GM12878 (cell line): ENCODE results near the gene ZBTB21.

Experiments
- FOS ChIP-seq: IDR thresholded peaks from 3 replicates; pipeline ENCODE4 v1.6.1; 2011; ENCODE audit warnings: borderline replicate concordance; ENCODE audit not compliant: insufficient read length; ENCODE audit errors: extremely low read depth
- FOXK2 ChIP-seq: fragments of 450-650 bp; IDR thresholded peaks from 2 replicates; pipeline ENCODE4 v1.6.1; 2017; ENCODE audit warnings: mild to moderate bottlenecking, moderate library complexity
- POLR2A ChIP-seq: IDR thresholded peaks from 2 replicates; pipeline ENCODE4 v1.6.1; 2011; ENCODE audit warnings: low read depth, mild to moderate bottlenecking, low read length
- RELA ChIP-seq: fragments of 450-650 bp; IDR thresholded peaks from 2 replicates; pipeline ENCODE4 v1.8.0; 2014; ENCODE audit warnings: borderline replicate concordance; ENCODE audit not compliant: partially characterized antibody
- SP1 ChIP-seq: IDR thresholded peaks from one replicate; pipeline ENCODE4 v1.6.1; 2011; ENCODE audit warnings: low read depth, low read length
- TAF1 ChIP-seq: IDR thresholded peaks from 2 replicates; pipeline ENCODE4 v1.6.1; 2011; ENCODE audit warnings: mild to moderate bottlenecking, low read depth, low read length, borderline replicate concordance
- ZNF24 ChIP-seq: fragments of 450-650 bp; IDR thresholded peaks from 2 replicates; pipeline ENCODE4 v1.6.1; 2017; ENCODE audit warnings: antibody characterized with exemption, mild to moderate bottlenecking
- TF ChIP-seq, protein P1 (sequence below): IDR thresholded peaks from 2 replicates; pipeline ENCODE4 v1.6.1; 2011; ENCODE audit warnings: borderline replicate concordance, low read depth, mild to moderate bottlenecking, moderate library complexity, low read length; ENCODE audit not compliant: insufficient read depth, poor library complexity, severe bottlenecking

DNA sequence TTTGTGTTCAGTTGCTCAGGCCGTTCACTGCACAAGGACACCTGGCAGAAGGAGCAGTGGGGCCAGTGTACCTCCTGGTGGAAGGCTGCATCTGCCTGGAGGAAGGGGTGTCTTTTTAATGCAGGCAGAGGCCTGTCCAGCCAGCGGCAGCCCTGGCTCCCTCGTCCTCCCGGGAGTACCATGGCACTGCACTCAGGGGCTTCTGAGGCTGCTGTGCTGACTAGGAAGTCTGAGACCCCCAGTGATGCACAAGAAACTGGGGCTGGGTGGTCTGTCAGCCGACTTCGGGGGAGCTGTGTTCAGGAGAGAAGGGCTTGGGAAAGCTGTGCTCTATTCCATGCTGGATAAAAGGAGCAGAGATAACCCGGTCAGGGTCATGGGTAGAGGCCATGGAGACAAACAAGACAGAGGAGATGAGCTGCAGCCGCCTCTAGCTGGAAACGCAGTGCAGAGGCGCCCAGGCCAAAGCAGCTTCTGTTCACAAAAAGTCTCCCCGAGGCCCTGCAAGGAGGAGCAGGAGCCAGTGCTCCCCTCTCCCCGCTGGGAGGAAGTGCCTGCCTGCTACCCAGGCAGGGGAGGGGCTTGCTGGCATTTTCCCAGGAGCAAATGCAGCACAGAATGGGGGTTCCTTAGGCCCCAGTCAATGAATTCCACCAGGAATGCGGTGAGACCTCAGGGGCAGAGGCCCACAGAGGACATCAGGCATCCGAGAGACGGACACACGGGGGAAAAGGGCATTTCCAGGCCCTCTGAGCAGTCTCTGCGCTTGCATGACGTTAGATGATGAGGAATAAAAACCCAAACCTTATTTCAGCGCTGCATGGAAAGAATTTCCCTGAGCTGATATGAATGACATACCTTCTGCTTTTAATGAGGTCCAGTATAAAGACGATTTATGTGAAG is 39.2 kb downstream of the ZBTB21 start:
- no peak for TF ChIP-seq RELA
- TF ChIP-seq TAF1: no peak
- TF ChIP-seq SP1: no peak
- TF ChIP-seq POLR2A: no peak
- no peak for TF ChIP-seq ZNF24
- TF ChIP-seq, protein P1, sequence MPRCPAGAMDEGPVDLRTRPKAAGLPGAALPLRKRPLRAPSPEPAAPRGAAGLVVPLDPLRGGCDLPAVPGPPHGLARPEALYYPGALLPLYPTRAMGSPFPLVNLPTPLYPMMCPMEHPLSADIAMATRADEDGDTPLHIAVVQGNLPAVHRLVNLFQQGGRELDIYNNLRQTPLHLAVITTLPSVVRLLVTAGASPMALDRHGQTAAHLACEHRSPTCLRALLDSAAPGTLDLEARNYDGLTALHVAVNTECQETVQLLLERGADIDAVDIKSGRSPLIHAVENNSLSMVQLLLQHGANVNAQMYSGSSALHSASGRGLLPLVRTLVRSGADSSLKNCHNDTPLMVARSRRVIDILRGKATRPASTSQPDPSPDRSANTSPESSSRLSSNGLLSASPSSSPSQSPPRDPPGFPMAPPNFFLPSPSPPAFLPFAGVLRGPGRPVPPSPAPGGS: no peak
- no peak for TF ChIP-seq FOXK2
- TF ChIP-seq FOS: no peak
